ENCODE results near the gene HDHD3.

Gene HDHD3

GRCh38 chr9:113350937-113351336, 25.8 kb downstream of the HDHD3 start:
- H3K27ac ChIP-seq, result peak overlapping the region; percentile 67
- H3K36me3 ChIP-seq, result peaks cover 10% of the 10 kb centered on the region; the same call in 1 of the 2 replicates
- peak overlapping the region; percentile 13; the same call in 1 of the 2 replicates for H3K9ac ChIP-seq
- no peaks in the 10 kb centered on the region for H4K20me1 ChIP-seq
- H3K9me3 ChIP-seq, result no peaks in the 10 kb centered on the region
- H3K4me3 ChIP-seq, result peak overlapping the region; percentile 79
- H3K27me3 ChIP-seq, result peaks cover 20% of the 10 kb centered on the region
- H3K4me1 ChIP-seq, result peaks cover 28% of the 10 kb centered on the region
- no peak for TF ChIP-seq Cebpa-rat (IDR thresholded peaks at IDR 0.05)
- H3K4me2 ChIP-seq, result peak overlapping the region; percentile 85

- TF ChIP-seq Cebpa-rat (IDR thresholded peaks at IDR 0.05), result no peak
Observed at GRCh38 chr9:113350107-113350661, 26.6 kb downstream of the HDHD3 start.

GRCh38 chr9:113349445-113350094, 27.2 kb downstream of the HDHD3 start, which contains the start of gene BSPRY:
TSS of gene BSPRY (plus strand) at chr9:113349541. CDS start at chr9:113349580, 39 bp downstream.
- Histone ChIP-seq H4K20me1 (no peaks in the 10 kb centered on the region), H3K4me1 (peaks cover 29% of the 10 kb centered on the region), H3K27me3 (peaks cover 20% of the 10 kb centered on the region), H3K4me3 (peak within 1 kb of the TSS; percentile 79), H3K4me2 (peak within 1 kb of the TSS; percentile 85), H3K9me3 (no peaks in the 10 kb centered on the region), H3K9ac (peak within 1 kb of the TSS; percentile 76), H3K27ac (peak within 1 kb of the TSS; percentile 67), H3K36me3 (no peaks in the 10 kb centered on the region)
- no peak for TF ChIP-seq Cebpa-rat (IDR thresholded peaks at IDR 0.05)

More at GRCh38 chr9:113350107-113350661, 26.6 kb downstream of the HDHD3 start:
- Histone ChIP-seq H3K9me3 (no peaks in the 10 kb centered on the region), H4K20me1 (no peaks in the 10 kb centered on the region), H3K27ac (peak overlapping the region; percentile 67), H3K9ac (peak overlapping the region; percentile 76), H3K36me3 (peaks cover 2% of the 10 kb centered on the region; the same call in 1 of the 2 replicates), H3K4me1 (peaks cover 28% of the 10 kb centered on the region), H3K27me3 (peaks cover 20% of the 10 kb centered on the region), H3K4me3 (peak overlapping the region; percentile 79), H3K4me2 (peak overlapping the region; percentile 85)

DNA sequence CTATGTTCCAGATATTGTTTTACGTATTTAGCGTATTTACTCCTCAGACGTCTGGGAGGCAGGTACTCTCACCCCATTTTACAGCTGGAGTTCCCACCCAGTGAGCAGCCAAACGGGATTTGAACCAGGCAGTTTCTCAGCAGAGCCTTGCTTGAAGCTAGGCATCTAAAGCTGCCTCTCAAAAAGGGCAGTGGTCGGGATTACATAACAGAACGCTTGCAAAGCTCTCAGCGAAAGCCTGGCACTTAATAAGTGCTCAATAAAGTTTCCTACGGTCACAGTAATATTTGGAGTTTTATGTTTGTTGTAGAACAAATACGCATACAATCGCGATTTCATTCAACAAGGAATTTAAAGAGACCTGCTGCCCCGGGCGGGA, 27.7 kb downstream of the HDHD3 start:
- H3K9ac ChIP-seq, result no peak overlapping the region
- H3K4me1 ChIP-seq, result peaks cover 34% of the 10 kb centered on the region
- H3K27me3 ChIP-seq, result peaks cover 20% of the 10 kb centered on the region
- peak overlapping the region; percentile 79 for H3K4me3 ChIP-seq
- TF ChIP-seq Cebpa-rat (IDR thresholded peaks at IDR 0.05), result no peak
- H3K27ac ChIP-seq, result no peak overlapping the region
- peak overlapping the region; percentile 85 for H3K4me2 ChIP-seq
- H3K36me3 ChIP-seq, result no peaks in the 10 kb centered on the region
- no peaks in the 10 kb centered on the region for H3K9me3 ChIP-seq
- H4K20me1 ChIP-seq, result no peaks in the 10 kb centered on the region

DNA sequence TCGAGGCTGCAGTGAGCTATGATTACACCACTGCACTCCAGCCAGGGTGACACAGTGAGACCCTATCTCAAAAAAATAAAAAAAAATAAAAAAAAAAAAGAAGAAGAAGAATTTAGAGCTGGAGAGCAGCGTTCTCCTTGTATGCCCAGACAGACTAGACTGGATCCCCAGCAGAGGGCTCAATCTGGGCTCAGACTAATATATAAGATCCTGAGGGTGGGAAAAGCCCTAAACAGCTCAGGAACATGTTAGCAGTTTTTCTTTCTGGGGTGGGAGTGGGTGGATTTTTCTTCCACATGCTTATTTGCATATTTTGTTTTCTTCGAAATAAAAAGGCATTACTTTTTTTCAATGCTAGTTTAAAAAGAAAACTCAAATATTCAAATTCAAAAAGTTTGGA, 28.3 kb downstream of the HDHD3 start:
- Histone ChIP-seq H3K4me3 (no peak overlapping the region), H3K36me3 (no peaks in the 10 kb centered on the region), H3K4me1 (peaks cover 40% of the 10 kb centered on the region), H3K9me3 (no peaks in the 10 kb centered on the region), H4K20me1 (no peaks in the 10 kb centered on the region), H3K27ac (no peak overlapping the region), H3K4me2 (no peak overlapping the region), H3K9ac (no peak overlapping the region), H3K27me3 (peaks cover 20% of the 10 kb centered on the region)
- no peak for TF ChIP-seq Cebpa-rat (IDR thresholded peaks at IDR 0.05)

DNA sequence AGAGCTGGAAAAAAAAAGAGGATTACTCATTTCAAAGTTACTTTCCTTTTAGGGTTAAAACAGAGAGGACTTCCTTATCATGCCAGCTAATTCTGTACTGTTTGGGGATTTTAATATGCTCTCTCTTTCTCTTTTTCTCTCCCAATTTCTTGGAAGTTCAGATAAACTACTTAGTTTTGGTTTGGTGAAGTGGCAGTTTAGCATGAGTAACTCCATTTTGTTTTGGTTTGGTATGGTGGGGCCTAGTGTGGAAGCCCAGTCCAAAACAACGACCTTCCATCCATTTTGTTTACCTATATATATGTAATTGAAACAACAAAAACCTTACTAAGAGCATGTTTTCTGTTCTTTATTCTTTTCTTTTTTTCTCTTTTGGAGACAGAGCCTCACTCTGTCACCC, 31.1 kb downstream of the HDHD3 start:
- H3K27ac ChIP-seq, result no peak overlapping the region
- H3K9me3 ChIP-seq, result no peaks in the 10 kb centered on the region
- H3K9ac ChIP-seq, result no peak overlapping the region
- peaks cover 20% of the 10 kb centered on the region for H3K27me3 ChIP-seq
- H4K20me1 ChIP-seq, result no peaks in the 10 kb centered on the region
- H3K36me3 ChIP-seq, result no peaks in the 10 kb centered on the region
- H3K4me3 ChIP-seq, result no peak overlapping the region
- H3K4me1 ChIP-seq, result peaks cover 25% of the 10 kb centered on the region
- no peak for TF ChIP-seq Cebpa-rat (IDR thresholded peaks at IDR 0.05)
- H3K4me2 ChIP-seq, result no peak overlapping the region

- H3K27me3 ChIP-seq, result peaks cover 15% of the 10 kb centered on the region
- H3K9ac ChIP-seq, result no peak overlapping the region
- no peak for TF ChIP-seq Cebpa-rat (IDR thresholded peaks at IDR 0.05)
- no peak overlapping the region for H3K4me2 ChIP-seq
- H3K27ac ChIP-seq, result no peak overlapping the region
- no peaks in the 10 kb centered on the region for H3K9me3 ChIP-seq
- H3K4me1 ChIP-seq, result peaks cover 24% of the 10 kb centered on the region
- no peaks in the 10 kb centered on the region for H4K20me1 ChIP-seq
- no peaks in the 10 kb centered on the region for H3K36me3 ChIP-seq
- no peak overlapping the region for H3K4me3 ChIP-seq
Observed at GRCh38 chr9:113345190-113345589, 31.6 kb downstream of the HDHD3 start.

DNA sequence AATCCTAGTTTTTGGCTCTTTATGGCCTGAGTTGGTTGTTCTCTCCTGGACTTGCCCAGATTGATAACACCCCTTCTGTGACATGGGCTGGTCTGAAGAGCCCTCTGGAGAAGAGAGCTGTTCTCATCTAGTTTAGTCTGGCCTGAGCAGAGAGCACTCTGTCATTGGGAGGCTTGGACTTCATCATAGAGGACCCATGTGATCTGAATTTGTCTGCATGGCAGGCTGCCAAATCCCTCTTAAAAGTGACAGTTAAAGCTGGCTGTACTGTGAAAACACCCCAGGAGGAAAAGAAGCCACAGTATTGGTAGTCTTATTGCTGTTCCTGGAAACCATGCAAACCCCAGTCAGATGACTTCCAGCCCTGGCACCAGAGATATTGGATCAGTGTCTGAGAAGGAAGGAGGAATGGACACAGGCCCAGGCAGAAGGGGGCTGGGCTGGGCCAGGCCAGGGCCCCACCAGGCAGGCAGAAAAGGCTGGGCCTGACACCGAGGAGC, 33.0 kb downstream of the HDHD3 start:
- H3K4me3 ChIP-seq, result no peak overlapping the region
- peak overlapping the region; percentile 50 for H3K27ac ChIP-seq
- H3K4me1 ChIP-seq, result peaks cover 27% of the 10 kb centered on the region
- peak overlapping the region; percentile 41 for H3K4me2 ChIP-seq
- no peaks in the 10 kb centered on the region for H3K9me3 ChIP-seq
- H3K9ac ChIP-seq, result no peak overlapping the region
- H3K36me3 ChIP-seq, result no peaks in the 10 kb centered on the region
- peaks cover under 1% of the 10 kb centered on the region; the same call in 1 of the 2 replicates for H3K27me3 ChIP-seq
- no peak for TF ChIP-seq Cebpa-rat (IDR thresholded peaks at IDR 0.05)
- no peaks in the 10 kb centered on the region for H4K20me1 ChIP-seq

DNA sequence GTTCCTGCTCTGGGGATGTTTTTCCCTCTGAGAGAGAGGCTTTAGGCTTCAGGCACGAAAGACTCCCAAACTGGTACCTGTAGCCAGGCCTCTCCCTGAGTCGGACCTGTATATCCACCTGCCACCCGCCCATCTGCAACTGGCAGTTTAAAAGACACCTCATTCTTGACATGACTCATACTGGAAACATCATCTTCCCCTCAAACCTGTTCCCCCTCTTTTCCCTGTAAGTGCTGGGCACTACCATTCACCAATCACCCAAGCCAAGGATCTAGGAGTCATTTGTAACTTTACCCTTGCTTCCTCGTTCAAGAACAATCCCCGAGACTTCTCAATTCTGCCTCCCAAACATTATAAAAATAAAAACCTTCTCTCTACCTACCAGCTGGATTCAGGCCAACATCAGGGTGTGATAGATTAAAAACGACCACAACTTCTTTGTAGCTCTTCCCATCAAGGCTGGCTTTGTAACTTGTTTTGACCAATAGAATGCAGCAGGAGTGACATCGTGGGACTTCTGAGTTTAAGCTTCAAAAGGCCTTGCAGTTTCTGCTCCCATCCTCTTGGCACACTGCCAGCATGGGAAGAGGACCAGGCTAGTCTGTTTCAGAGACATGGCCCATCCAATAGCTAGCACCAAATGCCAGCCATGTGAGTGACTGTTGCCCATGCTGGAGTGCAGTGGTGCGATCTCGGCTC, 34.9 kb downstream of the HDHD3 start:
- H3K4me2 ChIP-seq, result no peak overlapping the region
- no peak overlapping the region for H3K27ac ChIP-seq
- no peaks in the 10 kb centered on the region for H3K9me3 ChIP-seq
- H3K9ac ChIP-seq, result no peak overlapping the region
- no peak overlapping the region for H3K4me3 ChIP-seq
- no peaks in the 10 kb centered on the region for H3K27me3 ChIP-seq
- H4K20me1 ChIP-seq, result no peaks in the 10 kb centered on the region
- H3K36me3 ChIP-seq, result no peaks in the 10 kb centered on the region
- TF ChIP-seq Cebpa-rat (IDR thresholded peaks at IDR 0.05), result no peak
- peaks cover 27% of the 10 kb centered on the region for H3K4me1 ChIP-seq

Data from BLaER1 (cell line).